ENCODE results near the gene CCDC91.

GRCh38 chr12:28486521-28486920 is 296.3 kb downstream of the CCDC91 start:
- TF ChIP-seq EP300 (conservative IDR thresholded peaks at IDR 0.05; ENCODE audit: poor library complexity, severe bottlenecking) (no peak), POLR2AphosphoS5 (IDR thresholded peaks at IDR 0.05) (no peak), MXI1 (conservative IDR thresholded peaks at IDR 0.05; ENCODE audit: poor library complexity, severe bottlenecking) (no peak)
- TF ChIP-seq, protein P1, sequence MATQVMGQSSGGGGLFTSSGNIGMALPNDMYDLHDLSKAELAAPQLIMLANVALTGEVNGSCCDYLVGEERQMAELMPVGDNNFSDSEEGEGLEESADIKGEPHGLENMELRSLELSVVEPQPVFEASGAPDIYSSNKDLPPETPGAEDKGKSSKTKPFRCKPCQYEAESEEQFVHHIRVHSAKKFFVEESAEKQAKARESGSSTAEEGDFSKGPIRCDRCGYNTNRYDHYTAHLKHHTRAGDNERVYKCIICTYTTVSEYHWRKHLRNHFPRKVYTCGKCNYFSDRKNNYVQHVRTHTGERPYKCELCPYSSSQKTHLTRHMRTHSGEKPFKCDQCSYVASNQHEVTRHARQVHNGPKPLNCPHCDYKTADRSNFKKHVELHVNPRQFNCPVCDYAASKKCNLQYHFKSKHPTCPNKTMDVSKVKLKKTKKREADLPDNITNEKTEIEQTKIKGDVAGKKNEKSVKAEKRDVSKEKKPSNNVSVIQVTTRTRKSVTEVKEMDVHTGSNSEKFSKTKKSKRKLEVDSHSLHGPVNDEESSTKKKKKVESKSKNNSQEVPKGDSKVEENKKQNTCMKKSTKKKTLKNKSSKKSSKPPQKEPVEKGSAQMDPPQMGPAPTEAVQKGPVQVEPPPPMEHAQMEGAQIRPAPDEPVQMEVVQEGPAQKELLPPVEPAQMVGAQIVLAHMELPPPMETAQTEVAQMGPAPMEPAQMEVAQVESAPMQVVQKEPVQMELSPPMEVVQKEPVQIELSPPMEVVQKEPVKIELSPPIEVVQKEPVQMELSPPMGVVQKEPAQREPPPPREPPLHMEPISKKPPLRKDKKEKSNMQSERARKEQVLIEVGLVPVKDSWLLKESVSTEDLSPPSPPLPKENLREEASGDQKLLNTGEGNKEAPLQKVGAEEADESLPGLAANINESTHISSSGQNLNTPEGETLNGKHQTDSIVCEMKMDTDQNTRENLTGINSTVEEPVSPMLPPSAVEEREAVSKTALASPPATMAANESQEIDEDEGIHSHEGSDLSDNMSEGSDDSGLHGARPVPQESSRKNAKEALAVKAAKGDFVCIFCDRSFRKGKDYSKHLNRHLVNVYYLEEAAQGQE (IDR thresholded peaks at IDR 0.05; ENCODE audit: borderline replicate concordance) = no peak

All from neural cell (in vitro differentiated cells).